ENCODE measurements around the gene TFF3.

DNA sequence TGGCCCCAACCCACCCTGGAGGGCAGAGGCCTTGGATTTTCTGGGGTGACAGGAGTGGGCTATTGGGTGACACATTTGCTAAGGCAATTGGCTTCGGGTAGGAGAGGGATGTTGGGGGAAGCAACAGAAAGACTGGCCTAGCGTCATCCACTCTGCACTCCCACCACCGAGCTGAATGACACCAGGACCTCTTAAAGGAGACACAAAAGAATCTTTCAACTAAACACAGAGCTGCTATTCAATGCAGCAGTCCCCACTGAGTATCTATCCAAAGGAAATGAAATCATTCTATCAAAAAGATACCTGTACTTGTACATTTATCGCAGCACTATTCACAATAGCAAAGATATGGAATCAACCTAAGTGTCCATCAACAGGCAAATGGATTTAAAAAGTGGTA, 29.4 kb upstream of the TFF3 start:
- TF ChIP-seq CTCF (IDR thresholded peaks at IDR 0.05 in 2 of 3, conservative IDR thresholded peaks at IDR 0.05 in 1 of 3; ENCODE audit: control insufficient read depth in 2 of 3, extremely low read depth in 1 of 3, insufficient read depth in 1 of 3, low read depth in 3 of 3, low read length in 3 of 3) (no peak), POLR2AphosphoS2 (IDR thresholded peaks at IDR 0.05; ENCODE audit: low read depth, low read length) (no peak), ZNF274 (IDR thresholded peaks at IDR 0.05; ENCODE audit: insufficient read depth, insufficient read length) (no peak), MYC (IDR thresholded peaks at IDR 0.05; ENCODE audit: insufficient read depth, insufficient read length, insufficient replicate concordance, low read length, severe bottlenecking) (no peak), IKZF2 (IDR thresholded peaks at IDR 0.05) (no peak), CHD4 (IDR thresholded peaks at IDR 0.05) (no peak)
- TF ChIP-seq, protein P1, sequence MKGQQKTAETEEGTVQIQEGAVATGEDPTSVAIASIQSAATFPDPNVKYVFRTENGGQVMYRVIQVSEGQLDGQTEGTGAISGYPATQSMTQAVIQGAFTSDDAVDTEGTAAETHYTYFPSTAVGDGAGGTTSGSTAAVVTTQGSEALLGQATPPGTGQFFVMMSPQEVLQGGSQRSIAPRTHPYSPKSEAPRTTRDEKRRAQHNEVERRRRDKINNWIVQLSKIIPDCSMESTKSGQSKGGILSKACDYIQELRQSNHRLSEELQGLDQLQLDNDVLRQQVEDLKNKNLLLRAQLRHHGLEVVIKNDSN (IDR thresholded peaks at IDR 0.05; ENCODE audit: borderline replicate concordance, extremely low read length, insufficient read depth, low read depth, low read length), result no peak
- TF ChIP-seq, protein P2, sequence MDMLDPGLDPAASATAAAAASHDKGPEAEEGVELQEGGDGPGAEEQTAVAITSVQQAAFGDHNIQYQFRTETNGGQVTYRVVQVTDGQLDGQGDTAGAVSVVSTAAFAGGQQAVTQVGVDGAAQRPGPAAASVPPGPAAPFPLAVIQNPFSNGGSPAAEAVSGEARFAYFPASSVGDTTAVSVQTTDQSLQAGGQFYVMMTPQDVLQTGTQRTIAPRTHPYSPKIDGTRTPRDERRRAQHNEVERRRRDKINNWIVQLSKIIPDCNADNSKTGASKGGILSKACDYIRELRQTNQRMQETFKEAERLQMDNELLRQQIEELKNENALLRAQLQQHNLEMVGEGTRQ (IDR thresholded peaks at IDR 0.05; ENCODE audit: borderline replicate concordance, low read depth, low read length), result no peak

Measured in GM12878 (cell line).